Measurements from ENCODE around the gene ATP10A. TPM values are rescaled to one million over a fixed set of nuclear protein-coding genes. Genes with fewer than 3 reads are reported as not detected.

Gene ATP10A
- total RNA-seq, 2 experiments from 2014 or later, result 0.06 TPM; not detected in 1

GRCh38 chr15:25871403-25871802 lies 8.3 kb upstream of the ATP10A start:
- POLR2A ChIA-PET, result no interaction called here
- Histone ChIP-seq H3K4me1 (ENCODE audit: insufficient read depth, low read length, poor library complexity, severe bottlenecking) (no peaks in the 10 kb centered on the region), H3K4me2 (ENCODE audit: low read length) (no peak overlapping the region), H3K27ac (ENCODE audit: low read depth, low read length, poor library complexity, severe bottlenecking) (no peak overlapping the region), H4K20me1 (ENCODE audit: insufficient read depth, low read length) (no peaks in the 10 kb centered on the region), H3K36me3 (ENCODE audit: insufficient read depth, low read length) (no peaks in the 10 kb centered on the region), H2AFZ (ENCODE audit: low read length) (no peak overlapping the region), H3K4me3 (ENCODE audit: low read depth, low read length, poor library complexity, severe bottlenecking) (no peak overlapping the region), H3K79me2 (ENCODE audit: insufficient read depth, low read depth, low read length) (no peaks in the 10 kb centered on the region), H3K9me3 (ENCODE audit: low read length) (no peaks in the 10 kb centered on the region), H3K9me2 (ENCODE audit: insufficient read depth, low read length) (no peaks in the 10 kb centered on the region)
- DNase-seq (ENCODE audit: low spot score), result no peak
- TF ChIP-seq, protein P1, sequence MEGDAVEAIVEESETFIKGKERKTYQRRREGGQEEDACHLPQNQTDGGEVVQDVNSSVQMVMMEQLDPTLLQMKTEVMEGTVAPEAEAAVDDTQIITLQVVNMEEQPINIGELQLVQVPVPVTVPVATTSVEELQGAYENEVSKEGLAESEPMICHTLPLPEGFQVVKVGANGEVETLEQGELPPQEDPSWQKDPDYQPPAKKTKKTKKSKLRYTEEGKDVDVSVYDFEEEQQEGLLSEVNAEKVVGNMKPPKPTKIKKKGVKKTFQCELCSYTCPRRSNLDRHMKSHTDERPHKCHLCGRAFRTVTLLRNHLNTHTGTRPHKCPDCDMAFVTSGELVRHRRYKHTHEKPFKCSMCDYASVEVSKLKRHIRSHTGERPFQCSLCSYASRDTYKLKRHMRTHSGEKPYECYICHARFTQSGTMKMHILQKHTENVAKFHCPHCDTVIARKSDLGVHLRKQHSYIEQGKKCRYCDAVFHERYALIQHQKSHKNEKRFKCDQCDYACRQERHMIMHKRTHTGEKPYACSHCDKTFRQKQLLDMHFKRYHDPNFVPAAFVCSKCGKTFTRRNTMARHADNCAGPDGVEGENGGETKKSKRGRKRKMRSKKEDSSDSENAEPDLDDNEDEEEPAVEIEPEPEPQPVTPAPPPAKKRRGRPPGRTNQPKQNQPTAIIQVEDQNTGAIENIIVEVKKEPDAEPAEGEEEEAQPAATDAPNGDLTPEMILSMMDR (conservative IDR thresholded peaks at IDR 0.05; ENCODE audit: low read length), result no peak
- no peak for TF ChIP-seq EZH2phosphoT487 (IDR thresholded peaks at IDR 0.05; ENCODE audit: borderline replicate concordance, low read depth, low read length)
- intact Hi-C loops (cut with micrococcal nuclease; ENCODE audit: unreplicated experiment), result no loop called here
- no TSS peak for BruUV-seq (replicated peaks)
- CTCF ChIA-PET (ENCODE audit: unreplicated experiment), result no interaction called here

DNA sequence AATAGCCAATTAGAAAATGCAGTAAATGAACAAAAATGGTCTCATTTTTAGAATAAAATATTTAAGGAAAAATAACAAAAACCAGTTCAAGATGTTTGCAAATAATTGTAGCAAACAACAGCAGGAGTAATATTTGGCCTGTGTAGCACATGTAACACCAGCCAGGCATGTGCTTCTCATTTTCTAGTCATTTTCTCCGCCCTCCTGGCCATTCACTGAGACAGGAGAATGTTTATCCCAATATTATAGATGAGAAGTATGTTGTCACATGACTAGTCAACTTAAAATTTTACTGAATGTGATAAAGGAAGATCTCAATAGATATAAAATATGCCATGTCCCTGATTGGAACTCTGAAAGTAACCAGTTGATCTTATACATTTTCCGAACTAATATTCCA lies 7.8 kb upstream of the ATP10A start:
- CTCF ChIA-PET (ENCODE audit: unreplicated experiment), result no interaction called here
- POLR2A ChIA-PET, result no interaction called here
- H3K27ac ChIP-seq (ENCODE audit: low read depth, low read length, poor library complexity, severe bottlenecking), result no peak overlapping the region
- H3K9me2 ChIP-seq (ENCODE audit: insufficient read depth, low read length), result no peaks in the 10 kb centered on the region
- no TSS peak for BruUV-seq (replicated peaks)
- H3K9me3 ChIP-seq (ENCODE audit: low read length), result no peaks in the 10 kb centered on the region
- no peak for TF ChIP-seq EZH2phosphoT487 (IDR thresholded peaks at IDR 0.05; ENCODE audit: borderline replicate concordance, low read depth, low read length)
- TF ChIP-seq, protein P1 (conservative IDR thresholded peaks at IDR 0.05; ENCODE audit: low read length), result no peak
- no peak overlapping the region for H2AFZ ChIP-seq (ENCODE audit: low read length)
- intact Hi-C loops (cut with micrococcal nuclease; ENCODE audit: unreplicated experiment), result no loop called here
- H3K79me2 ChIP-seq (ENCODE audit: insufficient read depth, low read depth, low read length), result no peaks in the 10 kb centered on the region
- H3K4me2 ChIP-seq (ENCODE audit: low read length), result no peak overlapping the region
- H3K4me3 ChIP-seq (ENCODE audit: low read depth, low read length, poor library complexity, severe bottlenecking), result no peak overlapping the region
- no peak for DNase-seq (ENCODE audit: low spot score)
- H4K20me1 ChIP-seq (ENCODE audit: insufficient read depth, low read length), result no peaks in the 10 kb centered on the region
- H3K4me1 ChIP-seq (ENCODE audit: insufficient read depth, low read length, poor library complexity, severe bottlenecking), result no peaks in the 10 kb centered on the region
- no peaks in the 10 kb centered on the region for H3K36me3 ChIP-seq (ENCODE audit: insufficient read depth, low read length)

DNA sequence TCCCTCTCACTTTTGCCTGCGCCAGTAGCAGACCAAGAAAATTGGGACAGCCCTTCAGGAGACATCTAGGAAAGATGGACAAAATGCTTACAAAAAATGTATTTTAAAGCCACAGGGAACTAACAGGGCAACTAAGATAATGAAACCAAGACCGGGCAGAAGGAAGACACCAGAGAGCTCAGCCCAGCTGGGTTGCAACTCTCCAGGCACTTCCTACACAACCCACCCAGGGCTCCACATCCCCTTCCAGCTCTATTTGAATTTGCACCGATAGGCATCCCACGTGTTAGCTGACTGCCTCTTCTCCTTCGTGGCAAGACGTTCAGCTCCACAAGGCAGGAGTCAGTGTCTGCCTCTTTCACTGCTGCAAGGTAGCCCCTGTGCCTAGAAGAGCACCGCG lies 6.6 kb upstream of the ATP10A start:
- no peak overlapping the region for H3K4me2 ChIP-seq (ENCODE audit: low read length)
- H3K36me3 ChIP-seq (ENCODE audit: insufficient read depth, low read length), result no peaks in the 10 kb centered on the region
- ChIA-PET POLR2A (interaction anchor here (0.6 to 1.3 kb wide), 3 partner anchors 11 to 916 kb away, joined by 3 read pairs; no protein-coding TSS in a partner anchor), CTCF (ENCODE audit: unreplicated experiment) (no interaction called here)
- DNase-seq (ENCODE audit: low spot score), result no peak
- H3K9me2 ChIP-seq (ENCODE audit: insufficient read depth, low read length), result no peaks in the 10 kb centered on the region
- H2AFZ ChIP-seq (ENCODE audit: low read length), result 0 out of 2 replicates have a peak overlapping the region, but pooled peaks have one; percentile 37
- H3K4me3 ChIP-seq (ENCODE audit: low read depth, low read length, poor library complexity, severe bottlenecking), result no peak overlapping the region
- H3K79me2 ChIP-seq (ENCODE audit: insufficient read depth, low read depth, low read length), result no peaks in the 10 kb centered on the region
- H3K4me1 ChIP-seq (ENCODE audit: insufficient read depth, low read length, poor library complexity, severe bottlenecking), result no peaks in the 10 kb centered on the region
- BruUV-seq (replicated peaks), result no TSS peak
- H4K20me1 ChIP-seq (ENCODE audit: insufficient read depth, low read length), result no peaks in the 10 kb centered on the region
- no peak overlapping the region for H3K27ac ChIP-seq (ENCODE audit: low read depth, low read length, poor library complexity, severe bottlenecking)
- H3K9me3 ChIP-seq (ENCODE audit: low read length), result no peaks in the 10 kb centered on the region
- TF ChIP-seq, protein P1 (conservative IDR thresholded peaks at IDR 0.05; ENCODE audit: low read length), result no peak
- TF ChIP-seq EZH2phosphoT487 (IDR thresholded peaks at IDR 0.05; ENCODE audit: borderline replicate concordance, low read depth, low read length), result no peak
- intact Hi-C loops (cut with micrococcal nuclease; ENCODE audit: unreplicated experiment), result no loop called here
